ENCODE measurements around the gene SMIM28.
"Not testable (repeated sequence)": the region's sequence is repeated elsewhere in the genome, so short reads cannot be mapped to it uniquely, and the experiment has no call there.

DNA sequence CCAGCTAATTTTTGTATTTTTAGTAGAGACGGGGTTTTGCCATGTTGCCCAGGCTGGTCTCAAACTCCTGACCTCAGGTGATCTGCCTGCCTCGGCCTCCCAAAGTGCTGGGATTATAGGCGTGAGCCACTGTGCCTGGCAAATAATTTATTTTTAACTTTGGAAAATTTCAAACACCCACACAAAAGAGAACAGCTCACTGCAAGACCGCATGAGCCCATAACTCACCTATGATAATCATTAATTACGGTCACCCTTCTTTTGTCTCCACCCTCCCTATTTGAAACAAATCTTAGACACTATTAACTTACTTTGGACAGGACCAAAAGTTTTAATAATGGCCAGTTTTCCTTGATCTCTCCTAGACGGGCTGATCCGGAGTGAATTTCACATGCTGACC lies 47.6 kb downstream of the SMIM28 start:
- TF ChIP-seq, protein P1, sequence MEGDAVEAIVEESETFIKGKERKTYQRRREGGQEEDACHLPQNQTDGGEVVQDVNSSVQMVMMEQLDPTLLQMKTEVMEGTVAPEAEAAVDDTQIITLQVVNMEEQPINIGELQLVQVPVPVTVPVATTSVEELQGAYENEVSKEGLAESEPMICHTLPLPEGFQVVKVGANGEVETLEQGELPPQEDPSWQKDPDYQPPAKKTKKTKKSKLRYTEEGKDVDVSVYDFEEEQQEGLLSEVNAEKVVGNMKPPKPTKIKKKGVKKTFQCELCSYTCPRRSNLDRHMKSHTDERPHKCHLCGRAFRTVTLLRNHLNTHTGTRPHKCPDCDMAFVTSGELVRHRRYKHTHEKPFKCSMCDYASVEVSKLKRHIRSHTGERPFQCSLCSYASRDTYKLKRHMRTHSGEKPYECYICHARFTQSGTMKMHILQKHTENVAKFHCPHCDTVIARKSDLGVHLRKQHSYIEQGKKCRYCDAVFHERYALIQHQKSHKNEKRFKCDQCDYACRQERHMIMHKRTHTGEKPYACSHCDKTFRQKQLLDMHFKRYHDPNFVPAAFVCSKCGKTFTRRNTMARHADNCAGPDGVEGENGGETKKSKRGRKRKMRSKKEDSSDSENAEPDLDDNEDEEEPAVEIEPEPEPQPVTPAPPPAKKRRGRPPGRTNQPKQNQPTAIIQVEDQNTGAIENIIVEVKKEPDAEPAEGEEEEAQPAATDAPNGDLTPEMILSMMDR (IDR thresholded peaks at IDR 0.05), result not testable (repeated sequence)
- TF ChIP-seq POLR2A (IDR thresholded peaks at IDR 0.05), result not testable (repeated sequence)

Data from Peyer's patch (tissue), 4 donors.